Stimulated activated CD8-positive, alpha-beta memory T cell treated with anti-CD3 and anti-CD28 coated beads, Interleukin-2, amount 100 ng/mL, for 48 hours (primary cell): ENCODE results near the gene ZNF488.

Experiments
- DNase-seq, 2 donors: peaks; one replicate each; pipeline ENCODE4 v3.0.0-alpha.2; 2020; ENCODE audit warnings: low read depth in 2 of 2

Gene ZNF488

GRCh38 chr10:47366181-47366631 lies 17.9 kb downstream of the ZNF488 start:
- DNase-seq = no peak

GRCh38 chr10:47365431-47366180 lies 18.5 kb downstream of the ZNF488 start:
- DNase-seq = no peak

- no peak for DNase-seq
These were observed 19.2 kb downstream of the ZNF488 start for GRCh38 chr10:47364911-47365310.

- no peak for DNase-seq
These were observed 19.7 kb downstream of the ZNF488 start for GRCh38 chr10:47364366-47364765.

DNA sequence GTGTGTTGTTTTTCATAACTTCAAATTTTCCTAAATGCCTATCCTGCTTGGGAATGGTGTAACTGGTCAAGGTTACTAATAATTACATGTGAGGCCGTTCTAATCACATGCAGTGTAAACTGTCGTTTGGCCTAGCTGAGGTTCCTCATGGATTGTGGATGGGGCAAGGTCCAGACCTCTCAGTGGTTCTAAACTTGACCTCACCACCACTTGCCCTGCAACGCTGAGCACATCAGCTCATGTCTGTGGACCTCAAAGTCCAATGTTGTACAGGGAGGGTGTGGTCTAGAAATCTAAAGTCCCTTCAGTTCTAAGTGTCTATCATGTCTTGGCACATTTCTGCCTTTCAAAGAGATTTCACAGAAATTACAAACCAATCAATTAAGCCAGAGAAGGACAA lies 20.3 kb downstream of the ZNF488 start:
- DNase-seq = no peak

GRCh38 chr10:47362199-47362598 lies 21.9 kb downstream of the ZNF488 start:
- no peak for DNase-seq

DNA sequence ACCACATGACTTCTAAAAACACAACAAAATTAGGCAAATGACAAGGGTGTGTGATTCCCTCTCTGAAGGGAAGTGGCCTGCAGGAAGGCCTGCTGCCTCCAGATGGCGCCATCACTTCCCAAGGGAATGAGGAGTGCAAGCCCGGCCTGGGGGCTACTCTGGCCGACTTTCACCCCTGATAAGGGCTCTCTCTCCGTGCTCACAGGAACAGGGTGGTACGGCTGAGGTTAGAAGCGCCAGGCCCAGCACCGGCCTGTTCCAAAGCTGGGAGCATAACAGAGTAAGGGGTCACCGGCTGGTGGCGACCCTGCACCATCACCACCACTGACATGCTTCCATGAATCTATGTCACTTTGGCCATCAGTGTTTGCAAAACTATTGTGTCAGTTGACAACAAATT lies 22.8 kb downstream of the ZNF488 start:
- DNase-seq = peak in 1 of 2 donors; percentile 30

DNA sequence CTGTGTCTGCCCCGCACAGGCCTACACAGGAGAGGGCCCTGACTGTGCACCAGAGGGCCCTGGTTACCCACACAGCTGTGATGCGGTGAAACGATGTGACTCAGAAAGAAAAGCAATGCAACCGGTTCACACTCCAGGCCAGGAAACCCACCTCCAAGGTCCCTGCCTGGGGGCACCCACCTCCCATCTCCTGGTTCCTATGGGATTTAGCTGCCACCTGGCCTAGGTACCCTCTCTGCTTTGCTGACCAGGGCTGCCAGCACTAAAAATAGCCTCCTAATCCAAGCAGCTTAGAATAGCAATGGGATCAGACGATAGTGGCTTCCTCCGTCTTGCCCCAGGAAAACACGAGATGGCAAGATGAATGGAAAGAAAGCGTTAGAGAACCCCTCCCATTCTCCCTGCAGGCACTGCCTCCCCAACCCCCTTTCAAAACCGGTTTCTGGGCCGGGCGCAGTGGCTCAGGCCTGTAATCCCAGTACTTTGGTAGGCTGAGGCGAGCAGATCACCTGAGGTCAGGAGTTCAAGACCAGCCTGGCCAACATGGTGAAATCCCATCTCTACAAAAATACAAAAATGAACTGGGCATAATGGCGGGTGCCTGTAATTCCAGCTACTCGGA lies 23.6 kb downstream of the ZNF488 start:
- no peak for DNase-seq

DNA sequence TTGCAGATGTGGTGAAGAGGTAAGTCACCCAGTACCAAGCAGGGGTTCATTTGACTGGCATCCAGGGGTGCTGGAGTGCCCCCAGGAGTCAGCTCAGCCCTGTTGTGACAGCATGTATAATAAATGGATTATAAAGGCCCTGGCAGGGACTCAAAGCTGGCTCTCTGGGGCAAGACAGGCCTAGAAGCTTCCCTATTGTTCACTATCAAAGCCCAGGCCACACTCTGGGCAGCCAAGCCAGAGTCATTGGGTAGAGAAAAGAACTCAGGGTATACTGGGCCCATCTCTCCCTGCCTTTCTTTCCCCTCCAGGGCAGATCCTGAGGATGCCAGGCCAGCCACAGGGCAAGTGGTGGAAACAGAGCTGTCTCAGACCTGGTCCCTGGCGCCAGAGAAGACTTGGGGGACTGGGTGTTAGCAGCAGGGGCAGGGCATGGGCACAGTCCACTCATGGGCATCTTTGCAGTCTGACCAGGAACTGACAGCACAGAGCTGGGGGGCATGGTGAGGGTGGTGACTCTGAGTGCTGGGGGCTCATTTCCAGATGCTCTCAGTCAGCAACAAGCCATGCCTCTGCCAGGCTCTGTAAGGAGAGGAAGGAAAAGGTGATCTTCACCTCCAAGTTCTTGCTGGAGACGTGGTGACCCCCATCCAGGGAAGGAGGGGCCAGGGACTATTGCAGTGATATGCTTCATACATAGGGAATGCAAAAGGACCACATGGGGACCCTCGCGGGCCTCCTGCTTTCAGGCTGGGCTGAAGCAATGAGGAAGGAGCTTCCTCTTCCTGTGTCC lies 24.3 kb downstream of the ZNF488 start:
- DNase-seq = no peak

GRCh38 chr10:47359101-47359500 lies 25.0 kb downstream of the ZNF488 start:
- DNase-seq = no peak

DNA sequence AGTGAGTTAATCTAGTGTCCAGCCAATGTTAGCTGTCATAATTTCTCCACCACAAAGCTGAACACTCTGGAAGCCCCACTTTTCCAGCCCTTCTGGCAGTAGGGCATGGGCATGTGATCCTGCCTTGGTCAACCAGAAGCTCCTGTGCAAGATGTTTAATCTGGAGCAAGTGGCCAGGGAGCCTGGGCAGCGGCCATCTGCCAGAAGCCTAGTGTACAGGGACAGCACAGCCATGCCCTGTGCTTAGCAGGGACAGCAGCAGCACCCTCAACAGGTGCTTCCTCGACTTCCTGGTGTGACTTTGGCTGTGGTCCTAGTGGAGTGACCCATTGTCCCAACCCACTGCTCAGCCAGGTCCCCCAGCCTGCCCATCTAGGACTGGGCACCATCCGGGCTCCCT lies 25.6 kb downstream of the ZNF488 start:
- no peak for DNase-seq

- DNase-seq = no peak
These were observed 26.2 kb downstream of the ZNF488 start for GRCh38 chr10:47357911-47358310.

- DNase-seq = no peak
These were observed 26.9 kb downstream of the ZNF488 start for GRCh38 chr10:47357131-47357582.

DNA sequence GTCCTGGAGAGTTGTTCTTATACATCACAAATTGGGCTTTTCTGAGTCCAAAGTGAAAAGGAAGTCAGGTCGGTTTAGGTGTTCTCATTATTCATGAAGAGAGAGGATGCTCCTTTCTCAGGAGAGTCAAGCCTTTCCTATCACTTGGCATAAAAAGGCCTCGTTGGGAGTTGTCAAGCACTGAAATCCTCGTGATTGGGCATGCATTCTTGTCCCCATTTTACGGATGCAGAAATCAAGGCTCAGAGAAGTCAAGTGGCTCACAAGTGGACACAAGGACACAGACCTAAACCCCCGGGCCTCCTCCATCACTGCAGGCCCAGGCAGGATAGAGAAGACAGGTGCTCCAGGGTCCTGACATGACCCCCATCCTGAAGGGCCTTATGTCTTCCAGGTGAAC lies 27.4 kb downstream of the ZNF488 start:
- no peak for DNase-seq

- no peak for DNase-seq
These were observed 29.2 kb downstream of the ZNF488 start for GRCh38 chr10:47354900-47355299.

GRCh38 chr10:47354165-47354564 lies 29.9 kb downstream of the ZNF488 start:
- no peak for DNase-seq

DNA sequence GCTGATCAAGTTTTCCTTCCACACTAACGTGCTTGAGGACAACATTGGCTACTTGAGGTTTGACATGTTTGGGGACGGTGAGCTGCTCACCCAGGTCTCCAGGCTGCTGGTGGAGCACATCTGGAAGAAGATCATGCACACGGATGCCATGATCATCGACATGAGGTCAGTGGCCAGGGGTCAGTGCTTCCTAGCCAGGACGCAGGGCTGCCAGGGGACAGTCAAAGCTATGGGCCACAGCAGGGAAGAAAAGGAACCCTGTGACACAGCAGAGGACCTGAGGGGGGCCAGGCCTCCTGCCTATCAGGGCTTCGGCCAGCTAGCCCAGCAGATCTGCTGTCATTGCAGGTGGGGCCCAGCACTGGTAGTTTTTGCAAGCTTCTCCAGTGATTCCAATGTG lies 30.7 kb downstream of the ZNF488 start:
- DNase-seq = no peak

DNA sequence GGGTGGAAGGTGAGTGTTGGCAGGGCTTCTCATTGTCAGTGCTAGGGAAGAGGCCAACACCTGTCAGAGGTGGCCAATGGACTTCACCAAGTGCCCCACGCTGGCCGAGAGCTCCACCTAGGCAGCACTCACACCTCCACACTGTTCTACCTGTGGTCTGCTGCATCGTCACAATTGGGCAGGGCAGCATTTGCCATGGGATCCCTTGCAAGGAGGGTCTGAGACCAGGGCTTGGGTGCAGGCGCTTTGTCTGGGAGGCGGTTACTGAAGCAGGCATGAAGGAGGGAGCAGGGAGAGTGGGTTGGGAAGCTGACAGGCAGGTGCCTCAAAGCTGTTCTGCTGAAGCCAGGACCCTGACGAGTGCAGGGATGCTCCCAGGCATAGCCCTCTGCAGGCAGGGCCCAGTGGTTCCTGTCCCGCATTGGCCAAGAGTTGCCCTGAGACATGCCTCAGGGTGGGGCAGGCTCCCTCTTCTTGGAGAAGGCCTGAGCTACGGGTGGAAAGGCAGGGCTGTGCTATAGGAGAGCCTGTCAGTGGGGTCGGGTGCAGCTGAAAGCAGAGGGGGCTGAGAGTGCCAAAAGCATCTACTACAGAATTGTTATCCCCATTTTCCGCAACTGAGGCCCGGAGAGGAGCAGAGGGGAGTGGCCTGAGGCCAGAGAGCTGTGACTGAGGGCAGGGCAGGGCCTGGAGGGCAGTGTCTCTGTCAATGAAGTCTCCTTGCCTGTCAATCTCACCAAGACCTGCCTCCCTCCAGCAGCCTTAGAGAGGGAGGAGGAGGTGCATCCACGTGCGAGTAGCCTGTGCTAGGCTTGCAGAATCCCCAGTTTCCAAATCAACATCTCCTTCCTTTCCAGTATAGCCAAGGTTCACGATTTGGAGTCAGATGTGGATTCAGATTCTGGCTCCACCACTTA lies 31.9 kb downstream of the ZNF488 start:
- no peak for DNase-seq

DNA sequence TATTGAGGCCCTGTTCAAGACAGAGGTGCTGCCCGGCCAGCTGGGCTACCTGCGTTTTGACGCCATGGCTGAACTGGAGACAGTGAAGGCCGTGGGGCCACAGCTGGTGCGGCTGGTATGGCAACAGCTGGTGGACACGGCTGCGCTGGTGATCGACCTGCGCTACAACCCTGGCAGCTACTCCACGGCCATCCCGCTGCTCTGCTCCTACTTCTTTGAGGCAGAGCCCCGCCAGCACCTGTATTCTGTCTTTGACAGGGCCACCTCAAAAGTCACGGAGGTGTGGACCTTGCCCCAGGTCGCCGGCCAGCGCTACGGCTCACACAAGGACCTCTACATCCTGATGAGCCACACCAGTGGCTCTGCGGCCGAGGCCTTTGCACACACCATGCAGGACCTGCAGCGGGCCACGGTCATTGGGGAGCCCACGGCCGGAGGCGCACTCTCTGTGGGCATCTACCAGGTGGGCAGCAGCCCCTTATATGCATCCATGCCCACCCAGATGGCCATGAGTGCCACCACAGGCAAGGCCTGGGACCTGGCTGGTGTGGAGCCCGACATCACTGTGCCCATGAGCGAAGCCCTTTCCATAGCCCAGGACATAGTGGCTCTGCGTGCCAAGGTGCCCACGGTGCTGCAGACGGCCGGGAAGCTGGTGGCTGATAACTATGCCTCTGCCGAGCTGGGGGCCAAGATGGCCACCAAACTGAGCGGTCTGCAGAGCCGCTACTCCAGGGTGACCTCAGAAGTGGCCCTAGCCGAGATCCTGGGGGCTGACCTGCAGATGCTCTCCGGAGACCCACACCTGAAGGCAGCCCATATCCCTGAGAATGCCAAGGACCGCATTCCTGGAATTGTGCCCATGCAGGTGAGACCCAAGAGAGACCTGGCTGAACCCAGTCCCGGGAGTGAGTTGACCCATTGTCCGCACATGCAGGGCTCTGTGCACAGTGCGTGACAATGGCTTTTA lies 33.1 kb downstream of the ZNF488 start:
- no peak for DNase-seq

GRCh38 chr10:47349941-47350371 lies 34.1 kb downstream of the ZNF488 start:
- no peak for DNase-seq
